Endothelial cell of umbilical vein (primary cell): ENCODE data around the gene ATXN1L. TPM values are rescaled to one million over a fixed set of nuclear protein-coding genes. Genes with fewer than 3 reads are reported as not detected.
"Not testable (repeated sequence)": the region's sequence is repeated elsewhere in the genome, so short reads cannot be mapped to it uniquely, and the experiment has no call there.

Experiments used
- BruUV-seq: library from RNA; stranded (reverse); fragments of 400-500 nt; replicated peaks from 2 replicates; lab custom pipeline; 2021; lab: Mats Ljungman, UMichigan
- CTCF ChIA-PET: fragments of 300-600, 350-600 bp; sonication (Branson Sonifier 250); formaldehyde crosslinking; loops from one replicate; lab custom pipeline; 2021; ENCODE audit warnings: antibody characterized with exemption, inconsistent platforms; lab: Charles Lee
- POLR2A ChIA-PET: fragments of 300-600, 350-600 bp; sonication (Branson Sonifier 250); formaldehyde crosslinking; loops from one replicate; lab custom pipeline; 2021; ENCODE audit warnings: antibody characterized with exemption, inconsistent platforms; lab: Charles Lee
- DNase-seq: peaks from one replicate; pipeline ENCODE4 v3.0.0-alpha.2; 2011; ENCODE audit warnings: low read depth, low spot score
- FAIRE-seq: peaks from 2 replicates; lab custom pipeline; 2011; peaks lifted over from hg19 to GRCh38; lab: Jason Lieb, UNC
- H2AFZ ChIP-seq: 2 replicates; pipeline ENCODE4 v1.6.0; 2012; ENCODE audit warnings: low read depth, low read length, control low read depth, inconsistent platforms
- H3K27ac ChIP-seq: 2 replicates; pipeline ENCODE4 v1.5.1; 2011; ENCODE audit warnings: low read depth, mild to moderate bottlenecking, control low read depth, low read length, moderate library complexity; ENCODE audit not compliant: insufficient read depth
- H3K27me3 ChIP-seq, 2 experiments: 2 replicates each; pipeline versions ENCODE4 v1.6.0 to v1.6.1; 2011; ENCODE audit warnings: low read length in 2 of 2, mixed read lengths in 1 of 2; ENCODE audit not compliant: control insufficient read depth in 2 of 2, insufficient read depth in 2 of 2
- H3K36me3 ChIP-seq, 2 experiments: 2 replicates in 1 of 2; 3 replicates in 1 of 2; pipeline ENCODE4 v1.5.1; 2011; ENCODE audit warnings: low read length in 2 of 2, mild to moderate bottlenecking in 1 of 2, moderate library complexity in 1 of 2; ENCODE audit not compliant: control insufficient read depth in 2 of 2, insufficient read depth in 2 of 2; ENCODE audit errors: extremely low read depth in 1 of 2
- H3K4me1 ChIP-seq: 3 replicates; pipeline ENCODE4 v1.5.1; 2011; ENCODE audit warnings: mild to moderate bottlenecking, low read length; ENCODE audit not compliant: control insufficient read depth, insufficient read depth; ENCODE audit errors: extremely low read depth
- H3K4me2 ChIP-seq: 2 replicates; pipeline ENCODE4 v1.6.1; 2011; ENCODE audit warnings: low read length, control low read depth, mixed read lengths; ENCODE audit not compliant: insufficient read depth
- H3K4me3 ChIP-seq, 3 experiments: fragments of 200-600 bp in 1 of 3; sonication (generic), shearing (Covaris generic) in 1 of 3; replicated peaks in 1 of 3; 2 replicates each; pipeline ENCODE4 v1.5.1; 2011 to 2016; ENCODE audit warnings: control low read depth in 3 of 3, low read length in 3 of 3, mild to moderate bottlenecking in 2 of 3, inconsistent platforms in 1 of 3, low read depth in 1 of 3, moderate library complexity in 1 of 3; ENCODE audit not compliant: insufficient read depth in 1 of 3
- H3K79me2 ChIP-seq: 2 replicates; pipeline ENCODE4 v1.6.0; 2012; ENCODE audit warnings: low read length, inconsistent platforms; ENCODE audit not compliant: control insufficient read depth, insufficient read depth
- H3K9ac ChIP-seq: replicated peaks from 2 replicates; pipeline ENCODE3; 2011; ENCODE audit warnings: low read length, control low read depth; ENCODE audit not compliant: insufficient read depth; ENCODE audit errors: extremely low read depth
- H3K9me1 ChIP-seq: replicated peaks from 3 replicates; pipeline ENCODE4 v1.6.0; 2011; ENCODE audit warnings: mild to moderate bottlenecking, low read length; ENCODE audit not compliant: control insufficient read depth, insufficient read depth; ENCODE audit errors: extremely low read depth
- H3K9me3 ChIP-seq: replicated peaks from 2 replicates; pipeline ENCODE4 v1.5.1; 2012; ENCODE audit warnings: low read length, inconsistent platforms; ENCODE audit not compliant: control insufficient read depth, insufficient read depth
- H4K20me1 ChIP-seq: replicated peaks from 2 replicates; pipeline ENCODE3; 2011; ENCODE audit warnings: mild to moderate bottlenecking, low read length; ENCODE audit not compliant: control insufficient read depth, insufficient read depth; ENCODE audit errors: extremely low read depth
- EZH2 ChIP-seq: IDR thresholded peaks from 2 replicates; pipeline ENCODE4 v1.6.1; 2012; ENCODE audit warnings: borderline replicate concordance, low read depth, mild to moderate bottlenecking, moderate library complexity, low read length, inconsistent platforms; ENCODE audit not compliant: severe bottlenecking
- FOS ChIP-seq: IDR thresholded peaks from 2 replicates; pipeline ENCODE4 v1.6.1; 2011; ENCODE audit warnings: mild to moderate bottlenecking, low read length, moderate library complexity, borderline replicate concordance; ENCODE audit not compliant: insufficient read depth
- GATA2 ChIP-seq: IDR thresholded peaks from 2 replicates; pipeline ENCODE4 v1.7.0; 2011; ENCODE audit warnings: low read depth, mild to moderate bottlenecking, moderate library complexity, mixed read lengths, low read length; ENCODE audit not compliant: insufficient read length, insufficient read depth
- JUN ChIP-seq: IDR thresholded peaks from 2 replicates; pipeline ENCODE4 v1.6.1; 2011; ENCODE audit warnings: borderline replicate concordance, low read depth; ENCODE audit not compliant: insufficient read length, insufficient read depth
- MYC ChIP-seq: IDR thresholded peaks from one replicate; pipeline ENCODE4 v1.6.1; 2011; ENCODE audit warnings: mild to moderate bottlenecking, low read depth, low read length
- POLR2A ChIP-seq: IDR thresholded peaks from 2 replicates; pipeline ENCODE4 v1.6.1; 2012; ENCODE audit warnings: low read depth, mild to moderate bottlenecking, control low read depth, low read length
- POLR2AphosphoS5 ChIP-seq: IDR thresholded peaks from 2 replicates; pipeline ENCODE4 v1.6.1; 2012; ENCODE audit warnings: low read depth, mild to moderate bottlenecking, control low read depth, low read length, moderate library complexity; ENCODE audit not compliant: insufficient read depth
- dilution Hi-C: fragments of 300-500 bp; cut with MboI; formaldehyde crosslinking; loops from one replicate; pipeline ENCODE4 v1.15.0; 2019; ENCODE audit warnings: low sequenced_read_pairs; ENCODE audit not compliant: extremely low pct_ligation_motif_present
- intact Hi-C: fragments of 100-400 bp; cut with micrococcal nuclease; formaldehyde crosslinking; loops from one replicate; pipeline ENCODE4 v1.10.0; 2022
- polyA plus RNA-seq, 4 experiments: library from polyadenylated mRNA; depleted of rRNA in 3 of 4; stranded (reverse) in 3 of 4; unstranded in 1 of 4; fragments of >200 nt; gene quantifications; 2 replicates each; pipeline versions ENCODE4 v1.2.1 to v1.2.3, GENCODE V29; 2011 to 2012; ENCODE audit warnings: missing spikeins in 1 of 4
- total RNA-seq: library from RNA; stranded (reverse); gene quantifications from 2 replicates; pipeline ENCODE4 v1.2.3, GENCODE V29; 2021
- TF ChIP-seq, protein P1 (sequence below): IDR thresholded peaks from 2 replicates; pipeline ENCODE4 v1.6.1; 2011; ENCODE audit not compliant: insufficient read depth, insufficient read length
- TF ChIP-seq, protein P2 (sequence below), 2 donors: IDR thresholded peaks; 1 replicate in 1 of 2; 2 replicates in 1 of 2; pipeline ENCODE4 v1.5.1; 2011; ENCODE audit warnings: low read length in 2 of 2, mild to moderate bottlenecking in 2 of 2, moderate library complexity in 2 of 2, control low read depth in 1 of 2, inconsistent platforms in 1 of 2, low read depth in 1 of 2; ENCODE audit not compliant: insufficient read depth in 1 of 2; ENCODE audit errors: extremely low read depth in 1 of 2

The ATXN1L gene
- total and polyA plus RNA-seq, 2 donors (not counting 3 experiments of a cell fraction or from before 2014, with no cell fraction given) = 15.6 to 23.9 TPM

DNA sequence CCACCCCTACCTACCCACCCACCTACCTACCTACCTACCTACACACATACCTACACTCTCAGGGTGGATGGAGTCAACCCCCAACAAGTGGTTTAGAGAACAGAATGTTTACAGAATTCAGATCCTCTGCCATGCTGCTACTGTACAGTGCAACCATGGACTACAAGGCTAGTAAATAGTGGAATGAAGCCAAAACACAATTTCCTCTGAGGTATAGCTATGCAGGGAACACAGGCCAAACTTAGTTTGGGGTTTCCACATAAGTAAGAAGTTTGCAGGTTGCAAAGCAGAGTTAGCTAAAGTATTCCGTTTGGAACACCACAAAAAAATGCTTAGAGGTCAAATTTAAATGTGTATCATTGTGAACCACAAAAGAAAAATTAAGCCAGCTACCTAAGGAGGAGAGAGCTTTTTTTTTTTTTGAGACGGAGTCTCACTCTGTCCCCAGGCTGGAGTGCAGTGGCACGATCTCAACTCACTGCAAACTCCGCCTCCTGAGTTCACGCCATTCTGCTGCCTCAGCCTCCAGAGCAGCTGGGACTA, 34.4 kb upstream of the ATXN1L start:
- Histone ChIP-seq H3K4me2 (no peak overlapping the region), H3K79me2 (peaks cover 23% of the 10 kb centered on the region), H4K20me1 (no peaks in the 10 kb centered on the region), H3K36me3 (no peaks in the 10 kb centered on the region), H3K4me3 (no peak overlapping the region), H3K27ac (no peak overlapping the region), H2AFZ (no peak overlapping the region), H3K9me1 (no peaks in the 10 kb centered on the region), H3K27me3 (no peaks in the 10 kb centered on the region), H3K4me1 (peaks cover 17% of the 10 kb centered on the region), H3K9me3 (no peaks in the 10 kb centered on the region), H3K9ac (no peak overlapping the region)
- ChIA-PET POLR2A (no interaction called here), CTCF (interaction anchor here (1.4 kb wide), 1 partner anchor 150 kb away, joined by 6 read pairs; no protein-coding TSS in a partner anchor)
- dilution Hi-C loops = no loop called here
- FAIRE-seq (no peak), DNase-seq (no peak)
- BruUV-seq = no TSS peak
- intact Hi-C loops = no loop called here
- TF ChIP-seq, protein P1, sequence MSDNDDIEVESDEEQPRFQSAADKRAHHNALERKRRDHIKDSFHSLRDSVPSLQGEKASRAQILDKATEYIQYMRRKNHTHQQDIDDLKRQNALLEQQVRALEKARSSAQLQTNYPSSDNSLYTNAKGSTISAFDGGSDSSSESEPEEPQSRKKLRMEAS = no peak
- no peak for TF ChIP-seq JUN
- no peak for TF ChIP-seq POLR2AphosphoS5
- no peak for TF ChIP-seq POLR2A
- no peak for TF ChIP-seq FOS
- no peak for TF ChIP-seq MYC
- no peak for TF ChIP-seq EZH2
- TF ChIP-seq, protein P2, sequence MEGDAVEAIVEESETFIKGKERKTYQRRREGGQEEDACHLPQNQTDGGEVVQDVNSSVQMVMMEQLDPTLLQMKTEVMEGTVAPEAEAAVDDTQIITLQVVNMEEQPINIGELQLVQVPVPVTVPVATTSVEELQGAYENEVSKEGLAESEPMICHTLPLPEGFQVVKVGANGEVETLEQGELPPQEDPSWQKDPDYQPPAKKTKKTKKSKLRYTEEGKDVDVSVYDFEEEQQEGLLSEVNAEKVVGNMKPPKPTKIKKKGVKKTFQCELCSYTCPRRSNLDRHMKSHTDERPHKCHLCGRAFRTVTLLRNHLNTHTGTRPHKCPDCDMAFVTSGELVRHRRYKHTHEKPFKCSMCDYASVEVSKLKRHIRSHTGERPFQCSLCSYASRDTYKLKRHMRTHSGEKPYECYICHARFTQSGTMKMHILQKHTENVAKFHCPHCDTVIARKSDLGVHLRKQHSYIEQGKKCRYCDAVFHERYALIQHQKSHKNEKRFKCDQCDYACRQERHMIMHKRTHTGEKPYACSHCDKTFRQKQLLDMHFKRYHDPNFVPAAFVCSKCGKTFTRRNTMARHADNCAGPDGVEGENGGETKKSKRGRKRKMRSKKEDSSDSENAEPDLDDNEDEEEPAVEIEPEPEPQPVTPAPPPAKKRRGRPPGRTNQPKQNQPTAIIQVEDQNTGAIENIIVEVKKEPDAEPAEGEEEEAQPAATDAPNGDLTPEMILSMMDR (IDR thresholded peaks at IDR 0.05; ENCODE audit: extremely low read depth in 1 of 2, insufficient read depth in 1 of 2, low read depth in 1 of 2, low read length in 2 of 2) = no peak
- TF ChIP-seq GATA2 = no peak

DNA sequence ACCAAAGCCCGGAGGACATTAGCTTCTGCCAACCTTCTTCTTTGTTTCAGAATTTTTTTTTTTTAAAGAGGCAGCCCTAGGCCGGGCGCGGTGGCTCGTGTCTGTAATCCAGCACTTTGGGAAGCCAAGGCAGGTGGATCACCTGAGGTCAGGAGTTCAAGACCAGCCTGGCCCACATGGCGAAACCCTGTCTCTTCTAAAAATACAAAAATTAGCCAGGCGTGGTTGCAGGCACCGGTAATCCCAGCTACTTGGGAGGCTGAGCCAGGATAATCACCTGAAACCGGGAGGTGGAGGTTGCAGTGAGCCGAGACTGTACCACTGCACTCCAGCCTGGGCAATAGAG, 28.6 kb upstream of the ATXN1L start:
- intact Hi-C loops, FAIRE-seq: not testable (repeated sequence)

More for the DNA sequence above, 28.6 kb upstream of the ATXN1L start:
- H2AFZ ChIP-seq, POLR2A ChIA-PET, H3K36me3 ChIP-seq, H3K27me3 ChIP-seq, H3K9me3 ChIP-seq, H3K9ac ChIP-seq, H3K4me1 ChIP-seq, H3K79me2 ChIP-seq, H3K9me1 ChIP-seq, H4K20me1 ChIP-seq, DNase-seq, dilution Hi-C loops, BruUV-seq, H3K4me3 ChIP-seq: not testable (repeated sequence)
- CTCF ChIA-PET = interaction anchor here (1.5 kb wide), 1 partner anchor 66 kb away, joined by 3 read pairs; no protein-coding TSS in a partner anchor
- peak overlapping the region; percentile 49 for H3K4me2 ChIP-seq
- H3K27ac ChIP-seq = peak overlapping the region; percentile 52
